ENCODE measurements around the gene ZZZ3. TPM values are rescaled to one million over a fixed set of nuclear protein-coding genes. Genes with fewer than 3 reads are reported as not detected.
A peak's percentile ranks its signal among the peaks of the same experiment; 100 is the strongest.
"Not testable (repeated sequence)": the region's sequence is repeated elsewhere in the genome, so short reads cannot be mapped to it uniquely, and the experiment has no call there.

ZZZ3 gene
- total and polyA plus RNA-seq, 7 donors, result 8.6 to 29.9 (median 25.0) TPM

DNA sequence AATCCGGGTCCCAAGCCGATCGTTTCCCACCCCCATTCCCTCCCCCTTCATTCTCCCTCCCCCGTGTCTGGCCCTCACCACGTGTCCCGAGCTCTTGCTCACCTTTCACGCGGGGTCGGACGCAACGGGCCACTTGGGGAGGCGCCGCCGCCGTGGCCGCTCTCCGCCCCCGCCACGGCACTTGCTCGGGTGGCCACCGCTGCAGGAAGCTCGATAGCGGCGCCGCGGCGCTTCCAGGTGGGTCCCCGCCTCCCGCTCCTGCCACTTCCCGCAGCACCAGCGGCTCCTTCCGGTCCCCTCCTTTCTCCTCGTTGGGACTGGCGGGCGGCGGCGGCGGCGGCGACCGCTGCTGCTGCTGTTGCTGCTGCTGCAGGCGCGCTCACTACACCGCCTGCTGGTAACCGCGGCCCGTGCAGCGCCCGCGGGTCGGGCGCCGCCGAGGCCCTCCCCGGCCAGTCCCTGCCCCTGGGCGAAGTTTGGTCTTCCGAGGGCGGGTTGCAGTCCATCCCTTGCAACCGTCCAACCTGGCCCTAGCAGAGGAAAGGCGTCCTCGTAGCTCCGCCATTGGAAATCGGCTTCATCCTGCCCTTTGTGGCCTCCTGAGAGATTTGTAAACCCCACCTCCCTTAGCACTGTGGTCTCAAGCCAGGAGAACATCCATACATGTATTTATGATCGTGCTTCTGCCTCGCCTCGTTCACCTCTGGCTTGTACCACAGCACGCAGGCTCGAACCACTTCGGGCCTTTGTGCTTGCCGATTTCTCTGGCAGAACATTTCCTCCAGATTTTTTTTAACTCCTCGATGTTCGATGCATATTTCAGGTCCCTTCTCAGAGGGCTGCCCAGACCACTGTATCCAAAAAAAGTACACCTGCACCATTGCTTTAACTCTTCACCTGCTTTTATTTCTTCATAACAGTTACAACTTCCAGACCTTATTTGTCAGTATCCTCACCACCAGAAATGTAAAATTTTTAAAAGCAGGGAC, 996 bp upstream of the ZZZ3 start:
- Histone ChIP-seq H3K27me3 (ENCODE audit: insufficient read depth in 3 of 3, low read length in 2 of 3) (no peaks in the 10 kb centered on the region), H3K9me3 (no peaks in the 10 kb centered on the region), H3K4me3 (peak overlapping the region; percentile 77), H3K4me1 (peaks cover 33% of the 10 kb centered on the region), H3K27ac (peak overlapping the region; percentile 83), H3K36me3 (ENCODE audit: insufficient read depth in 1 of 2, low read depth in 1 of 2) (no peaks in the 10 kb centered on the region)
- TF ChIP-seq, protein P1, sequence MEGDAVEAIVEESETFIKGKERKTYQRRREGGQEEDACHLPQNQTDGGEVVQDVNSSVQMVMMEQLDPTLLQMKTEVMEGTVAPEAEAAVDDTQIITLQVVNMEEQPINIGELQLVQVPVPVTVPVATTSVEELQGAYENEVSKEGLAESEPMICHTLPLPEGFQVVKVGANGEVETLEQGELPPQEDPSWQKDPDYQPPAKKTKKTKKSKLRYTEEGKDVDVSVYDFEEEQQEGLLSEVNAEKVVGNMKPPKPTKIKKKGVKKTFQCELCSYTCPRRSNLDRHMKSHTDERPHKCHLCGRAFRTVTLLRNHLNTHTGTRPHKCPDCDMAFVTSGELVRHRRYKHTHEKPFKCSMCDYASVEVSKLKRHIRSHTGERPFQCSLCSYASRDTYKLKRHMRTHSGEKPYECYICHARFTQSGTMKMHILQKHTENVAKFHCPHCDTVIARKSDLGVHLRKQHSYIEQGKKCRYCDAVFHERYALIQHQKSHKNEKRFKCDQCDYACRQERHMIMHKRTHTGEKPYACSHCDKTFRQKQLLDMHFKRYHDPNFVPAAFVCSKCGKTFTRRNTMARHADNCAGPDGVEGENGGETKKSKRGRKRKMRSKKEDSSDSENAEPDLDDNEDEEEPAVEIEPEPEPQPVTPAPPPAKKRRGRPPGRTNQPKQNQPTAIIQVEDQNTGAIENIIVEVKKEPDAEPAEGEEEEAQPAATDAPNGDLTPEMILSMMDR (IDR thresholded peaks at IDR 0.05), result peak; percentile 95
- WGBS, 3 donors, result 0 to 1% (median 1%) methylated on average over 46 to 72 of the region's 72 CpGs
- intact Hi-C loops (cut with DNase I), result loop anchor here in 1 of 2 donors (5.0 kb wide), 1 partner anchor 536 kb away; no protein-coding TSS in a partner anchor
- peak; percentile 94 to 97 for DNase-seq
- peak; percentile 90 to 92 (median 92) for ATAC-seq

DNA sequence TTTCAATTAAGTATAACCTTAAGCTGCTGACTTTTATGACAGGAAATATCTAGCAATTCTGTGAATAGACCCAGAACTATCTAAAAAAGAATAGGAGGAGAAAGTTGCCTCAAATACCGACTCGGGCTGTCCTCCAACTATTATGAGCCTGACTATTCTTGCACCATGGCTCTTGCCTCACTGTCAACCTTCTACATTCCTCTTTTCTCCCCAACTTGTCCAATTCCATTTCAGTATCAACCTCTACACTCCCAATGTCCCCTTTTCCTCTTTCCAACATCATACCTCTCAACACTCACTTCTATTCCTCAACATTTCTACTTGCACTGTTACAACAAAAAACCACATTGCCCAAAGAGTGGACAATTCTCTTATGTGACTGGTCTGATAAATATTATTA, 2.3 kb downstream of the ZZZ3 start:
- ATAC-seq (no peak), DNase-seq (no peak)
- no peaks in the 10 kb centered on the region for H3K9me3 ChIP-seq
- no peak overlapping the region for H3K27ac ChIP-seq
- WGBS, 3 donors, result 65 to 77% (median 68%) methylated on average over 2 of the region's 2 CpGs
- intact Hi-C loops (cut with DNase I), result loop anchor here in 1 of 2 donors (5.0 kb wide), 1 partner anchor 533 kb away; no protein-coding TSS in a partner anchor
- TF ChIP-seq, protein P1 (IDR thresholded peaks at IDR 0.05), result no peak
- H3K4me3 ChIP-seq, result no peak overlapping the region
- peaks cover 57% of the 10 kb centered on the region for H3K4me1 ChIP-seq
- no peaks in the 10 kb centered on the region for H3K27me3 ChIP-seq (ENCODE audit: insufficient read depth in 3 of 3, low read length in 2 of 3)
- H3K36me3 ChIP-seq (ENCODE audit: insufficient read depth in 1 of 2, low read depth in 1 of 2), result no peaks in the 10 kb centered on the region

DNA sequence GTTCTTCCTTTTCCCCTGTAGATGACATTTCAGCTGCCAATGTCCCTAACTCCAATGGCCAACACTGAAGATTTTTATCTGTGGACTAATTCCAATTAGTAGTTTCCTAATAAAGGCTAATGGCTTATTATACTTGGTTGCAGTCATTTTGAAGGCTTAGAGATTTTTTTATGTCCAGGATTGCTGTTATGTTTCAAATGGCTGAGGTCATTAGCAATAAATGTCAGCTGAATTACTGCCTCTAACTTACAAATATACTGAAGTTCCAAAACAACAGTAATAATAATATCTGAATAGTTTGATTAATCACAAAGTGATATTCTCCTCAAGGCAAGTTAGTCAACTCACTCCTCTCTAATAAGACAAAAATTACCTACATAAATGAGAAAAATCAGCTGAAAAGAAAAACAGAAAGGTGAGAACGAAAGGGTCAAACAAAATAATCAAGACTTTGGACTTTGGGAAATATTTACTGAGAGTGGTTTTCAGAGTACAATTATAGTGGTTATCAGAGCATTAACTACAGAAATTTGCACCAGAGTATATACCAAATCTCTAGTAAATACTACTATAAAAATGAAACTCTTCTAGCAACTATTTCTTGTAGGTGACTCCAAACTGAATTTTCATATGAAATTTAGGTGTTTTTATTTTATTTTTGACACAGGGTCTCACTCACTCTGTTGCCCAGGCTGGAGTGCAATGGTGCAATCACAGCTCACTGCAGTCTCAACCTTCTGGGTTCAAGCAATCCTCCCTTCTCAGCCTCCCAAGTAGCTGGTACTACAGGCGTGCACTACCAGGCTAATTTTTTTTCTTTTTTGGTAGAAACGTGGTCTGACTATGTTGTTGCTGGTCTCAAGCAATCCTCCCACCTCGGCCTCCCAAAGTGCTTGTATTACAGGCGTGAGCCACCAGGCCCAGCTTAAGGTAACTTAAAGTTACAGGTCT, 3.5 kb downstream of the ZZZ3 start:
- H3K27me3 ChIP-seq (ENCODE audit: insufficient read depth in 3 of 3, low read length in 2 of 3), result no peaks in the 10 kb centered on the region
- intact Hi-C loops (cut with DNase I), result no loop called here
- WGBS, 3 donors, result 88 to 92% (median 89%) methylated on average over 5 of the region's 5 CpGs
- no peak overlapping the region for H3K27ac ChIP-seq
- no peak overlapping the region for H3K4me3 ChIP-seq
- no peaks in the 10 kb centered on the region for H3K36me3 ChIP-seq (ENCODE audit: insufficient read depth in 1 of 2, low read depth in 1 of 2)
- ATAC-seq (no peak), DNase-seq (no peak)
- TF ChIP-seq, protein P1 (IDR thresholded peaks at IDR 0.05), result no peak
- H3K4me1 ChIP-seq, result peaks cover 62% of the 10 kb centered on the region
- H3K9me3 ChIP-seq, result no peaks in the 10 kb centered on the region

DNA sequence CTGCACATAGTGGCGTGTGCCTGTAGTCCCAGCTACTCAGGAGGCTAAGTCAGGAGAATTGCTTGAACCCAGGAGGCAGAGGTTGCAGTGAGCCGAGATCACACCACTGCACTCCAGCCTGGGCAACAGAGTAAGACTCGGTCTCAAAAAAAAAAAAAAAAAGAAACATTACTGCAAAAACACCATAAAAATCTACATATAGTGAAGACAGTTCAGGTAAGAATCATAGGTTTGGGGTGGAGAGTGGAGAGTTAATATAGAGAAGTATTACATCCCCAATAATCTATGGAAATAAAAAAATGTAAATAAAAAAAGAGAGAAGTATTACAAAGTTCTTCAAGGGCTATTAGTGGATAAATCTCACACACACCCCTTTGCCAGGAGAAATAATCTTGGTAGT, 7.7 kb downstream of the ZZZ3 start:
- H3K27me3 ChIP-seq (ENCODE audit: insufficient read depth in 3 of 3, low read length in 2 of 3); DNase-seq; ATAC-seq; H3K4me3 ChIP-seq; H3K9me3 ChIP-seq; H3K27ac ChIP-seq; intact Hi-C loops (cut with DNase I); H3K36me3 ChIP-seq (ENCODE audit: insufficient read depth in 1 of 2, low read depth in 1 of 2): not testable (repeated sequence)
- 84 to 93% (median 89%) methylated on average over 3 of the region's 3 CpGs for WGBS, 3 donors
- H3K4me1 ChIP-seq, result peaks cover 66% of the 10 kb centered on the region

All from psoas muscle (tissue), 8 donors.